GM10266 (cell line): ENCODE results near the gene SPATA2L.
"Not testable (repeated sequence)": the region's sequence is repeated elsewhere in the genome, so short reads cannot be mapped to it uniquely, and the experiment has no call there.

Experiments
- DNase-seq: peaks from one replicate; pipeline ENCODE4 v3.0.0; 2012; ENCODE audit errors: extremely low spot score
- CTCF ChIP-seq: IDR thresholded peaks from 2 replicates; pipeline ENCODE4 v1.5.1; 2012; ENCODE audit warnings: mild to moderate bottlenecking, low read depth; ENCODE audit not compliant: control insufficient read depth, insufficient read depth; ENCODE audit errors: missing control alignments

The SPATA2L gene

GRCh38 chr16:89685916-89686315 is 15.6 kb downstream of the SPATA2L start:
- no peak for TF ChIP-seq CTCF
- DNase-seq: no peak

GRCh38 chr16:89678258-89678657 is 23.2 kb downstream of the SPATA2L start:
- TF ChIP-seq CTCF: no peak
- no peak for DNase-seq

GRCh38 chr16:89672177-89672941 is 29.1 kb downstream of the SPATA2L start:
- no peak for DNase-seq
- no peak for TF ChIP-seq CTCF

GRCh38 chr16:89671565-89671964 is 29.9 kb downstream of the SPATA2L start:
- not testable (repeated sequence) for DNase-seq

GRCh38 chr16:89670496-89671431 is 30.7 kb downstream of the SPATA2L start:
- no peak for TF ChIP-seq CTCF
- DNase-seq: no peak

DNA sequence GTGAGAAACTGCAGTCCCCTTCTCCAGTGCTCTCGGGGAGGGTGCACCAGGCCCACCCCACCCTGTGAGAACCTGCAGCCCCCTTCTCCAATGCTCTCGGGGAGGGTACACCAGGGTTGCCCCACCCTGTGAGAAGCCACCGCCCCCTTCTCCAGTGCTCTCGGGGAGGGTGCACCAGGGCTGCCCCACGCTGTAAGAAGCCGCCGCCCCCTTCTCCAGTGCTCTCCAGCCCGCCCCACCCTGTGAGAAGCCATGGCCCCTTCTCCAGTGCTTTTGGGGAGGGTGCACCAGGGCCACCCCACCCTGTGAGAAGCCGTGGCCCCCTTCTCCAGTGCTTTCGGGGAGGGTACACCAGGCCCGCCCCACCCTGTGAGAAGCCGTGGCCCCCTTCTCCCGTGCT is 31.8 kb downstream of the SPATA2L start:
- TF ChIP-seq CTCF: no peak
- DNase-seq: no peak

GRCh38 chr16:89668790-89669158 is 32.7 kb downstream of the SPATA2L start:
- no peak for TF ChIP-seq CTCF
- DNase-seq: no peak
